Stomach (tissue), 9 donors: ENCODE data around the gene OR4D5. TPM values are rescaled to one million over a fixed set of nuclear protein-coding genes. Genes with fewer than 3 reads are reported as not detected.

Experiments
- DNase-seq, 2 donors: peaks; one replicate each; pipeline versions ENCODE4 v3.0.0 to v3.0.0-alpha.2; 2013 to 2019
- H3K27ac ChIP-seq, 5 donors: fragments of 200-600 bp in 4 of 5; sonication (generic) in 4 of 5; one replicate each; pipeline ENCODE4 v1.5.1; 2013 to 2019; ENCODE audit warnings: mild to moderate bottlenecking in 1 of 5, moderate library complexity in 1 of 5
- H3K27me3 ChIP-seq, 3 donors: fragments of 200-600 bp; sonication (generic); one replicate each; pipeline ENCODE4 v1.5.1; 2017 to 2019; ENCODE audit warnings: mixed run types in 1 of 3
- H3K36me3 ChIP-seq, 4 donors: fragments of 200-600 bp; sonication (generic); 1 replicate in 3 of 4; 2 replicates in 1 of 4; pipeline ENCODE4 v1.5.1; 2016 to 2019
- H3K4me1 ChIP-seq, 4 donors: fragments of 200-600 bp; sonication (generic); one replicate each; pipeline ENCODE4 v1.5.1; 2016 to 2019
- H3K4me3 ChIP-seq, 4 donors: fragments of 200-600 bp; sonication (generic) in 3 of 4; one replicate each; pipeline ENCODE4 v1.5.1; 2016 to 2019; ENCODE audit warnings: mild to moderate bottlenecking in 1 of 4
- H3K9me3 ChIP-seq, 4 donors: fragments of 200-600 bp; sonication (generic); one replicate each; pipeline ENCODE4 v1.5.1; 2016 to 2019
- EP300 ChIP-seq: sonication (generic); formaldehyde crosslinking; IDR thresholded peaks from one replicate; pipeline ENCODE4 v1.6.1; 2017; ENCODE audit warnings: antibody characterized with exemption
- POLR2A ChIP-seq, 4 donors: fragments of 450-650 bp; IDR thresholded peaks; one replicate each; pipeline ENCODE4 v1.6.1; 2016; ENCODE audit warnings: antibody characterized with exemption in 4 of 4, control low read depth in 2 of 4, mild to moderate bottlenecking in 1 of 4, moderate library complexity in 1 of 4
- POLR2AphosphoS5 ChIP-seq, 3 donors: sonication (generic); formaldehyde crosslinking; IDR thresholded peaks; one replicate each; pipeline ENCODE4 v1.6.1; 2016; ENCODE audit warnings: antibody characterized with exemption in 3 of 3
- WGBS, 5 donors: extraction: QIAGEN DNeasy Blood & Tissue Kit in 3 of 5; methylation state at CpG; one replicate each; pipeline versions ENCODE4 v1.1.5 to v1.1.7; 2013 to 2018; 5-methylcytosine and 5-hydroxymethylcytosine counted together
- intact Hi-C: fragments of 100-400 bp; cut with DNase I; formaldehyde crosslinking; loops from one replicate; pipeline ENCODE4 v1.15.1; 2023; ENCODE audit warnings: low total_unique reads
- polyA plus RNA-seq, 3 donors: library from polyadenylated mRNA; stranded (reverse); fragments of 200-250 nt; gene quantifications; one replicate each; pipeline ENCODE4 v1.2.3, GENCODE V29; 2013
- total RNA-seq, 5 donors: library from RNA; depleted of rRNA; stranded (reverse); fragments of >200 nt; gene quantifications; one replicate each; pipeline versions ENCODE4 v1.1.0 to v1.2.3, GENCODE V29; 2014 to 2016
- TF ChIP-seq, protein P1 (sequence below), 7 experiments: fragments of 450-650 bp in 4 of 7; fragments of 200-600 bp in 3 of 7; sonication (generic) in 3 of 7; IDR thresholded peaks; one replicate each; pipeline ENCODE4 v1.5.1; 2016 to 2019; ENCODE audit warnings: antibody characterized with exemption in 7 of 7, control low read depth in 2 of 7, mild to moderate bottlenecking in 1 of 7
- donor health status: healthy with polysubstance abuse.
- donor health status: Bipolar disorder and iron deficiency.
- donor health status: healthy.

The OR4D5 gene
- total and polyA plus RNA-seq, 8 donors = 4.4 TPM; not detected in 7

DNA sequence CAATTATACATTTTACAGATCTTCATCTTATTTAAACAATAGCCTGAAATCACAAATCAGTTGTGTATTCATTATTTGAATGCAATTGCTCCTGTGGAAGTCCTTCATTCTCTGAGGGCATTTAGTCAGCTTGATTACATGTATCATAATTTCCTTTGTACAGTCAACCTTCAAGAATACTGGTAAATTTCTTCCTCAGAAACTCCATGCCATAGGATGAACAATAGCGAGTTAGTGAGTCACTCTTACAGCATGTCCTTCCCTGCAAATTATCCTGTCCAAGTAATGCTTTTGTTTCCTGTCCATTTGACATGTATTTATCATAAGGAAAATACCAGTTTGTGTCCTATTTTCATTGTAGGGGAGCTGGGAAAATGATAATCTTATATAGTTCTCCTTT is 34.4 kb downstream of the OR4D5 start:
- Histone ChIP-seq H3K9me3 (peaks cover 0 to 3% (median 1%) of the 10 kb centered on the region in 4 donors), H3K27ac (no peak overlapping the region), H3K4me1 (no peaks in the 10 kb centered on the region), H3K36me3 (no peaks in the 10 kb centered on the region), H3K4me3 (no peak overlapping the region), H3K27me3 (no peaks in the 10 kb centered on the region)
- DNase-seq = no peak
- intact Hi-C loops = no loop called here
- no peak for TF ChIP-seq POLR2A (IDR thresholded peaks at IDR 0.05)
- no peak for TF ChIP-seq EP300
- TF ChIP-seq, protein P1, sequence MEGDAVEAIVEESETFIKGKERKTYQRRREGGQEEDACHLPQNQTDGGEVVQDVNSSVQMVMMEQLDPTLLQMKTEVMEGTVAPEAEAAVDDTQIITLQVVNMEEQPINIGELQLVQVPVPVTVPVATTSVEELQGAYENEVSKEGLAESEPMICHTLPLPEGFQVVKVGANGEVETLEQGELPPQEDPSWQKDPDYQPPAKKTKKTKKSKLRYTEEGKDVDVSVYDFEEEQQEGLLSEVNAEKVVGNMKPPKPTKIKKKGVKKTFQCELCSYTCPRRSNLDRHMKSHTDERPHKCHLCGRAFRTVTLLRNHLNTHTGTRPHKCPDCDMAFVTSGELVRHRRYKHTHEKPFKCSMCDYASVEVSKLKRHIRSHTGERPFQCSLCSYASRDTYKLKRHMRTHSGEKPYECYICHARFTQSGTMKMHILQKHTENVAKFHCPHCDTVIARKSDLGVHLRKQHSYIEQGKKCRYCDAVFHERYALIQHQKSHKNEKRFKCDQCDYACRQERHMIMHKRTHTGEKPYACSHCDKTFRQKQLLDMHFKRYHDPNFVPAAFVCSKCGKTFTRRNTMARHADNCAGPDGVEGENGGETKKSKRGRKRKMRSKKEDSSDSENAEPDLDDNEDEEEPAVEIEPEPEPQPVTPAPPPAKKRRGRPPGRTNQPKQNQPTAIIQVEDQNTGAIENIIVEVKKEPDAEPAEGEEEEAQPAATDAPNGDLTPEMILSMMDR (IDR thresholded peaks at IDR 0.05) = no peak
- TF ChIP-seq POLR2AphosphoS5 (IDR thresholded peaks at IDR 0.05) = no peak
- 55 to 80% (median 67%) methylated on average over 1 of the region's 1 CpG for WGBS, 5 donors

DNA sequence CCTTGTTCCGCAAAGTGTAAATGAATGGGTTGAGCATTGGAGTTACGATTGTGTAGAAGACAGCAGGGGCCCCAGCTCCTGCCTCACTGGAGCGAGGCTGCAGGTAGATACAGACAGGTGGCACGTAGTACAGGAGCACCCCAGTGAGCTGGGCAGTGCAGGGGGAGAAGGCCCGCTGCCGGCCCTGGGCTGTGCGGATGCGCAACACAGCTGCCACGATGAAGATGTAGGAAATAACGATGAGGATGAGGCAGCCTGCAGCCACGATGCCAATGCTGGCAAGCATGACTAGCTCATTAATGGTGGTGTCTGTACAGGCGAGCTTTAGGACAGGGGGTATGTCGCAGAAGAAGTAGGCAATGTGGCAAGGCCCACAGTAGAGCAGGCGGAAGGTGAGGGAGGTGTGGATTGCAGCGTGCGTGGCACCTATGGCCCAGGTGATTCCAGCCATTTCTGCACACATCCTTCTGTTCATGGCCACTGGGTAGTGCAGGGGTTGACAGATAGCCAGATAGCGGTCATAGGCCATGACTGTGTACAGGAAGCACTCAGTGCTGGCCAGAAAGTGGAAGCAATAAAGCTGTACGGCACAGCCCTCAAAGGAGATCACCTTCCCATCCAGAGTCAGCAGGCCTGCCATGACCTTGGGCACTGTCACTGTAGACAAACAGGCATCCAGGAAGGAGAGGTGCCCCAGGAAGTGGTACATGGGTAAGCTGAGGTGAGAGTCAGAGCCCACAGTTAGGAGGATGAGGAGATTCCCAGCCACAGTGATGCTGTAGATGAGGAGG is 37.5 kb downstream of the OR4D5 start:
- no peak for DNase-seq
- no peak overlapping the region for H3K4me3 ChIP-seq
- 77 to 91% (median 89%) methylated on average over 17 to 18 of the region's 18 CpGs for WGBS, 5 donors
- H3K4me1 ChIP-seq = no peaks in the 10 kb centered on the region
- H3K27me3 ChIP-seq = no peaks in the 10 kb centered on the region
- peaks cover 0 to 5% (median 0%) of the 10 kb centered on the region in 4 donors for H3K9me3 ChIP-seq
- no peaks in the 10 kb centered on the region for H3K36me3 ChIP-seq
- intact Hi-C loops = no loop called here
- TF ChIP-seq, protein P1 (IDR thresholded peaks at IDR 0.05) = no peak
- TF ChIP-seq EP300 (no peak), POLR2A (IDR thresholded peaks at IDR 0.05) (no peak), POLR2AphosphoS5 (IDR thresholded peaks at IDR 0.05) (no peak)
- no peak overlapping the region for H3K27ac ChIP-seq

DNA sequence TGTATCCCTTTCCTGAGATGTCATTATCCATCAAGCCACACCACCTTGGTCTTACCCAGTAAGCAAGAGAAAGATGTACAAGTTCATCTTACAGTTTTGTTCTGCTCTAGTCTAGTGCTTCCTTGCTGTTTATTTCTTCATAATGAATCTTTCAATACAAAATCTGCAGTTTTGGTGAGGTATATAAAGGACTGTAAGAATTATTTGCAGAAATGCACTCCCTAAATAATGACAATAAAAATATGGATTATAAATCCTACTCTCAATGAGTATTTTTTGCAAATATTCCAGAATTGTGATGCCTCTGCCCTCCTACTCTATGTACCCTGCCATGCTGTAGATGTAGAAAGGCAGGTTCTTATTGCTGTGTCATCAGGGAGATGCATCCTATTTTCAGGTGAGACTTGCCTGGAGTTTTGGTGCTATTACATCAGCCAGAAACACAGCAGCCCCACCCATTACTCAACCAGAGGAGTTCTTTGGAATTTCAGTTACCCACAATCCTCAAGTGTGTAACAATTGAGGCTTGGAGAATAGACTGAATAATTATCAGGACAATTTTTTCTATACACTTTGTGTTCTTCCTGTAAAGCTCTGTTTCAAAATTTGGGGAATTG is 38.4 kb downstream of the OR4D5 start, which contains the start of gene OR10S1:
OR10S1 (minus strand) TSS at position 51 of the 617 bp plus-strand sequence. CDS start 117 bp downstream, outside the sequence.
- no peak within 1 kb of the TSS for H3K27ac ChIP-seq
- no peaks in the 10 kb centered on the region for H3K4me1 ChIP-seq
- H3K9me3 ChIP-seq = peaks cover 0 to 5% (median 0%) of the 10 kb centered on the region in 4 donors
- no peak for TF ChIP-seq EP300
- TF ChIP-seq POLR2A (IDR thresholded peaks at IDR 0.05) = no peak
- TF ChIP-seq, protein P1 (IDR thresholded peaks at IDR 0.05) = no peak
- TF ChIP-seq POLR2AphosphoS5 (IDR thresholded peaks at IDR 0.05) = no peak
- intact Hi-C loops = no loop called here
- no peak within 1 kb of the TSS for H3K4me3 ChIP-seq
- DNase-seq = no peak
- no peaks in the 10 kb centered on the region for H3K27me3 ChIP-seq
- H3K36me3 ChIP-seq = no peaks in the 10 kb centered on the region

DNA sequence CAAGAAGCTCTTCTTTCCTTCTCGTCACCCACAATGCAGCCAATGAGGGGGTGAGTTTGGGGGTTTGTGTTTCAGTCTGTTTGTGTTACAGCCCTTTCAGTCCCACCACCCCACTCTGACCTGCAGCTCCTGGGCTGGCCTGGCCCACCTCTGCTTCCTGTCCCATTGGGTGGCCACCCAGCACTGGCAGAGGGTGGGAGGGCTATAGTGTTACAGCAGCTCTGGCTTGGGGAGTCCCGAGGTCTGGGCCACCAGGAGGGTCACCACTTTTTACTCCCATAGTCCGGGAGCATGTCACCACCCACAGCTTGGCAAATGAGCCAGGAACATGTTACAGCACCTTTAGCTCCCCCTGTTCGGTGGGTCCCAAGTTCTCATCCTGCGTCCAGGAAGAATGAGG is 39.9 kb downstream of the OR4D5 start:
- intact Hi-C loops = no loop called here
- 80 to 93% (median 87%) methylated on average over 5 of the region's 5 CpGs for WGBS, 5 donors
- TF ChIP-seq, protein P1 (IDR thresholded peaks at IDR 0.05) = no peak
- TF ChIP-seq EP300 (no peak), POLR2A (IDR thresholded peaks at IDR 0.05) (no peak), POLR2AphosphoS5 (IDR thresholded peaks at IDR 0.05) (no peak)

More for the DNA sequence above, 39.9 kb downstream of the OR4D5 start:
- Histone ChIP-seq H3K9me3 (peaks cover 0 to 5% (median under 1%) of the 10 kb centered on the region in 4 donors), H3K27ac (no peak overlapping the region), H3K36me3 (no peaks in the 10 kb centered on the region), H3K4me3 (no peak overlapping the region), H3K4me1 (no peaks in the 10 kb centered on the region), H3K27me3 (no peaks in the 10 kb centered on the region)
- no peak for DNase-seq

Other genes with a start within 250 kb of the OR4D5 start
- 10 to 100 TPM in 2 of 5 donors, 1 to 10 TPM in 3; 1.7 to 17.4 (median 7.5) TPM for gene ZNF202, start 198.0 kb upstream of the OR4D5 start, total RNA-seq
- 1 to 10 TPM; 3.2 to 5.4 (median 3.8) TPM for gene ZNF202, start 198.0 kb upstream of the OR4D5 start, polyA plus RNA-seq
- not detected for gene OR6X1, start 185.1 kb upstream of the OR4D5 start, total RNA-seq
- gene OR6X1, start 185.1 kb upstream of the OR4D5 start, polyA plus RNA-seq = not detected
- gene OR6M1, start 133.3 kb upstream of the OR4D5 start, total RNA-seq = not detected
- gene OR6M1, start 133.3 kb upstream of the OR4D5 start, polyA plus RNA-seq = not detected
- not detected for gene TMEM225, start 53.9 kb upstream of the OR4D5 start, total RNA-seq
- not detected for gene TMEM225, start 53.9 kb upstream of the OR4D5 start, polyA plus RNA-seq
- 1 to 10 TPM in 2 of 5 donors, not detected in 3; 1.4 to 1.5 TPM for gene OR8D4, start 37.5 kb upstream of the OR4D5 start, total RNA-seq
- not detected for gene OR8D4, start 37.5 kb upstream of the OR4D5 start, polyA plus RNA-seq
- not detected for gene OR6T1, start 4.2 kb downstream of the OR4D5 start, total RNA-seq
- not detected for gene OR6T1, start 4.2 kb downstream of the OR4D5 start, polyA plus RNA-seq
- not detected for gene OR10S1, start 38.2 kb downstream of the OR4D5 start, total RNA-seq
- gene OR10S1, start 38.2 kb downstream of the OR4D5 start, polyA plus RNA-seq = not detected
- not detected for gene OR10G6, start 55.5 kb downstream of the OR4D5 start, total RNA-seq
- gene OR10G6, start 55.5 kb downstream of the OR4D5 start, polyA plus RNA-seq = not detected
- gene OR10G4, start 73.4 kb downstream of the OR4D5 start, total RNA-seq = 1 to 10 TPM in 1 of 5 donors, under 1 TPM in 1, not detected in 3; 0.73 to 1.2 TPM
- gene OR10G4, start 73.4 kb downstream of the OR4D5 start, polyA plus RNA-seq = not detected
- gene OR10G9, start 83.4 kb downstream of the OR4D5 start, total RNA-seq = under 1 TPM in 1 of 5 donors, not detected in 4; 0.73 TPM
- gene OR10G9, start 83.4 kb downstream of the OR4D5 start, polyA plus RNA-seq = not detected
- not detected for gene OR10G8, start 87.2 kb downstream of the OR4D5 start, total RNA-seq
- gene OR10G8, start 87.2 kb downstream of the OR4D5 start, polyA plus RNA-seq = not detected
- not detected for gene OR10G7, start 101.7 kb downstream of the OR4D5 start, total RNA-seq
- gene OR10G7, start 101.7 kb downstream of the OR4D5 start, polyA plus RNA-seq = not detected
- gene VWA5A, start 175.8 kb downstream of the OR4D5 start, total RNA-seq = 100 to 1,000 TPM in 1 of 5 donors, 10 to 100 TPM in 4; 15.4 to 111 (median 39.7) TPM
- 10 to 100 TPM; 10.1 to 24.1 (median 17.1) TPM for gene VWA5A, start 175.8 kb downstream of the OR4D5 start, polyA plus RNA-seq
- gene OR10D3, start 243.7 kb downstream of the OR4D5 start, total RNA-seq = not detected
- not detected for gene OR10D3, start 243.7 kb downstream of the OR4D5 start, polyA plus RNA-seq